CD4-positive, alpha-beta T cell treated with Interleukin-4 for 1 hour (primary cell): Measurements from ENCODE around the gene MYLK2.

Experiments used
- DNase-seq, 2 donors: peaks; one replicate each; pipeline ENCODE4 v3.0.0-alpha.2; 2020 to 2022

MYLK2 gene

DNA sequence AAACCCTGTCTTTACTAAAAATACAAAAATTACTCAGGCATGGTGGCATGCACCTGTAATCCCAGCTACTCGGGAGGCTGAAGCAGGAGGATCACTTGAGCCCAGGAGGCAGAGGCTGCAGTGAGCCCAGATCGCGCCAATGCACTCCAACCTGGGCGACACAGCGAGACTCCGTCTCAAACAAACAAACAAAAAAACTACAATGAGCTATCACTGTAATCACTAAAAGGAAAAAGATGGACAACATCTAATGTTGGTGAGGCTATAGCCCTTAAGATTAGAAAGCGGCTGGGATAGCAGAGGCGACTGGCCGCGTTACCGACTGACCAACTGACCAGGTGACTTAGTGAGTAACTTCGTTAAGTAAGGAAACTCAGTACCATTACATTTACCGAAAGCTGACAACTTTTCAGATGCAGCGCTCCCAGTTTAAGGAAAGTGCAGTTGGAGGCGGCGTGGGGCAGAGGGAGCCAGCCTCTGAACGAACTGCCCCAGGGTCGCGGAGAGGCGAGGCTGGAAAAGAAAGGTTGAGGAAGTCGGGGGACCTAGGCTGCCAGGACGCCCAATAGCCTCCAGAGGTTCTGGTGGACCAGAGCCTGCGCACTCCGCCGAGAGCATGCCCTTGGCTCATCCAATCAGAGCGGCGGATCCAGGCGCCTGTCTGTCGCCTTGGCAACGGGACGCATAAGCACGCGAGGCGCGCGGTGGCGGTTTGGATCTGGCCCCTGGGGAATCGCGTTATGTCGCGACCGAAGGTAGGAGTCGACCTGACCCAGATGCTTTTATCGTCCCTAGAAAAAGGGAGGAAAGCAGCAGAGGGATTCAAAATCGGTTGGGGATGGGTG lies 60.2 kb downstream of the MYLK2 start:
- peak; percentile 86 to 90 for DNase-seq

DNA sequence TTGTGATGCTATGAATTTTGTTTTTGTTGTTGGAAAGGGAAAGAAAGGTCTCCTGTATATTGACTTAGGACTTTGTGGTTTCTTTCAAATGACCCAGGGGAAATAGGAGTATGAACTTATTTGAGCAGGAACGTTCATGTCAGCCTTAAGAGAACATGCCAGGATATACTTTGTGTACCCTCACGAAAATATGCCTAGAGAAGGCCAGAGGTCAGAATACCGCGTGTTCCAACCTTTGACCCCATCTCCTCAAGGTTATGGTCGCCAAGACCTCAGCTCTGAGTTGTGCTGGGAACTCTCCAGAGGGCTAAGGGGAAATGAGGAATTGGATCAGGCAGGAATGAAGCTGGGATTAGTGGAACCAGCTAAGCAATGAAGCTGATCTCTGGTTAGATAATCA lies 62.8 kb downstream of the MYLK2 start:
- DNase-seq = no peak

DNA sequence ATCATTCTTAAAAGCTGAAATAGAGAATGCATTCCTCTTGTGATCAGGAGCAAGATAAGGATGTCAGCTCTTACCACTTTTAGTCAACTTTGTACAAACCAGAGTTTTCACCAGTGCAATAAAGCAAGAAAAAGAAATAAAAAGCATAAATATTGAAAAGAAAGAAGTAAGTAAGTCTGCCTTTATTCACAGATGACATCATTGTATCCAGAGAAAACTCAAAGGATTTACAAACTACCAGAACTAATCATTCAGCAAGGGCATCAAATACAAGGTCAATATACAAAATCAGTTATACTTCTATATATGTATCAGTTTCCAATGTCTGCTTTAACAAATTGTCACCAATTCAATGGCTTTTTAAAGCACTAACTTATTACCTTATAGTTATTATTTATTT lies 64.7 kb downstream of the MYLK2 start:
- no peak for DNase-seq
